Measurements from ENCODE around the gene NT5M.

NT5M gene

GRCh38 chr17:17361867-17362539, 58.8 kb downstream of the NT5M start:
- no peak for TF ChIP-seq ZNF274 (IDR thresholded peaks at IDR 0.05; ENCODE audit: low read depth, low read length)
- H3K4me3 ChIP-seq (ENCODE audit: low read length), result no peak overlapping the region

DNA sequence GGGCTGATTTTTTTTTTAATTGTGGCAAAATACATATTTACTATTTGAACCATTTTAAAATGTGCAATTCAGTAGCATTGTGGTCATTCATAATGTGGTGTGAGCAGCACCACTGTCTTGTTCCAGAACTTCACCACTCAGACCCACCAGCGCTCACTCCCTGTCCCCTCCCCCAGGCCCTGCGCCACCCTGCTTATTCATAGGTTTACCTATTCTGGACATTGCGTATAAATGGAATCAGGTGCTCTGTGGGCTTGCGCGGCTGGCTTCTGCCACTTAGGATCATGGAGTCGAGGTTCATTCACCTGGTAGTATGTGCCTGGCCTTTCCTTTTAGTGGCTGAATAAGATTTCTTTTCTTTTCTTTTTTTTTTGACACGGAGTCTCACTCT, 59.4 kb downstream of the NT5M start:
- H3K4me3 ChIP-seq (ENCODE audit: low read length), result no peak overlapping the region
- no peak for TF ChIP-seq ZNF274 (IDR thresholded peaks at IDR 0.05; ENCODE audit: low read depth, low read length)

DNA sequence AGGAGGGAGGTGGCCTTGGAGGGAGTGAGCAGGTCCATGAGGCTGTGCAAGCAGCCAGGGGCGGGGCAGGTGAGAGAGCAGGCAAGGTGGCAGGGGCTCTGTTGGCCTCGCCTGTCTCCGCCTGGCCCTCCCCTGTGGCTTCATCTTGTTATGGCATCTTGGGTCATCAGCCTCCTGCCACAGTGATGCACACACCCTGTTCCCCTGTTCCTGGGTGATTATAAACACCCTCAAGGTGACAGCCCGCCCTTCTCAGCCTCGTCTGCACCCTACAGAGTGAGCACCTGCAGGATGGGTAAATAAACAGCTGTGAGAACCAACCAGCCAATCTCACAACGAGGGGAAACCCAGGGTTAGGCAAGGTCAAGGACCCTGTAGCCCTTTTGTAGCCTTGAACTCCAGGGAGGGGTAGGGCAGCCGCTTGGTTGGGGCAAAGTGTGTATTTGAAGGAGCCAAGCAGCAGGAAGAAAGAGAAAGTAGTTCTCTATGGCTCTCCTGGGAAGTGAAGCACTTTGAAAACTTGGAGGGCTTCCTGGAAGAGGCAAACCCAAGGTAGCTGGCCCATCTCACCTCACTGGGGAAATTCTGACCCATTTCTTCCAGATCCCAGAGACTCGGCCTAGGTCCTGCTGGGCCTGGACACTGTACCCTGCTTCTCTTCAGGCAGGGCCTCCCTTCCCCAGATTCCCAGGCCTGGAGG, 60.6 kb downstream of the NT5M start:
- TF ChIP-seq ZNF274 (IDR thresholded peaks at IDR 0.05; ENCODE audit: low read depth, low read length), result no peak
- no peak overlapping the region for H3K4me3 ChIP-seq (ENCODE audit: low read length)

DNA sequence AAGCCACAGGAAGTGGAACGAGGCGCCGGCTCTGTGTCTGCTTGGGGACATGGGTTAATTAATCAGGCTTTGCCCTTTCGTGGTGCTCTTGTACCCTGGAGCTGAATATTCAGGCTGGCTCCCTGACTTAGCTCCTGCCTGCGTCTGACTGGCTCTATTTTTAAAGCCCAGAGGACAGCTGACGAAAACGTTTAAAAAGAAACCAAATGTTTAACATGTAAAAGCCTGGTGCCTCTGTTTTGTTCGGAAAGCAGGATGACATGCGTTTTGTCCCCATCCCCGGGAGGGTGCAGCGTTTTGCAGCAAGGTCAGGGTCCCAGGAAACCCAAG, 61.1 kb downstream of the NT5M start:
- no peak overlapping the region for H3K4me3 ChIP-seq (ENCODE audit: low read length)
- TF ChIP-seq ZNF274 (IDR thresholded peaks at IDR 0.05; ENCODE audit: low read depth, low read length), result no peak

GRCh38 chr17:17365476-17366110, 62.4 kb downstream of the NT5M start:
- TF ChIP-seq ZNF274 (IDR thresholded peaks at IDR 0.05; ENCODE audit: low read depth, low read length), result no peak
- no peak overlapping the region for H3K4me3 ChIP-seq (ENCODE audit: low read length)

GRCh38 chr17:17366235-17366634, 63.1 kb downstream of the NT5M start:
- no peak for TF ChIP-seq ZNF274 (IDR thresholded peaks at IDR 0.05; ENCODE audit: low read depth, low read length)
- H3K4me3 ChIP-seq (ENCODE audit: low read length), result no peak overlapping the region

- no peak overlapping the region for H3K4me3 ChIP-seq (ENCODE audit: low read length)
- TF ChIP-seq ZNF274 (IDR thresholded peaks at IDR 0.05; ENCODE audit: low read depth, low read length), result no peak
Observed at GRCh38 chr17:17366941-17367875, 64.0 kb downstream of the NT5M start.

DNA sequence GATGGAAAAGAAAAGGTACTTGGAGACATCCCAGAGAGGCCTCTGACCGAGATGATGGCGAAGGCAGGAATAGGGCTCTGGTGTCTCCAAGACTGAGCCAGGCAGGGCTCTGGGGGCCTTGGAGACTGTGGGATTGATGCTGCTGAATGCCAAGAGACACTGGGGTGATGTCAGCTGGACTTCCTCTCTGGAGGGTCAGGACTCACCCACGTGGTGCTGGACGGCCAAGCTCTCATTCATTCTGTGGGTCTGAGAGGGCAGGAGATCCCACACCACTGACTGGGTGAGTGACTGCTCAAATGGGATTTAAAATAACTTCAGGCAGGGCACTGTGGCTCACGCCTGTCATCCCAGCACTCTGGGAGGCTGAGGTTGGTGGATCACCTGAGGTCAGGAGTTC, 64.8 kb downstream of the NT5M start:
- H3K4me3 ChIP-seq (ENCODE audit: low read length), result no peak overlapping the region
- no peak for TF ChIP-seq ZNF274 (IDR thresholded peaks at IDR 0.05; ENCODE audit: low read depth, low read length)

DNA sequence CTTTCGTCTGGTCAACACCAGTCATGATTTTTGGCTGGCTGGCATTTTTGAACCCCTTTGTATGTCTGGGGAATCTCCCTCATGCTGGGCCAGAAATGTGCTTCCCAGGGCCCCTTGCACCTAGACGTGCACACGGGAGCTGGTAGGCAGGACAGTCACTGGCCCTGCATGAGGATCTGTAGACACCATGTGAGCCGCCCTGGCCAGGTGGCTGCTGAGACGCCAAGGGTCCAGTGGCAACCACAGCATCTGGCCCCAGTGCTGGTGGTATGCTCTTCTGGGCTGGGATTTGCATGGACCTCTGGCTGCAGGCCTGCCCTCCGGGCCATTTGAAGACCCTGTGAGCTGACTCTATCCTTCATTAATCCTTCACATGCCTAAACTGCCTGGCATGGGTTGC, 67.5 kb downstream of the NT5M start:
- H3K4me3 ChIP-seq (ENCODE audit: low read length), result no peak overlapping the region
- TF ChIP-seq ZNF274 (IDR thresholded peaks at IDR 0.05; ENCODE audit: low read depth, low read length), result no peak

DNA sequence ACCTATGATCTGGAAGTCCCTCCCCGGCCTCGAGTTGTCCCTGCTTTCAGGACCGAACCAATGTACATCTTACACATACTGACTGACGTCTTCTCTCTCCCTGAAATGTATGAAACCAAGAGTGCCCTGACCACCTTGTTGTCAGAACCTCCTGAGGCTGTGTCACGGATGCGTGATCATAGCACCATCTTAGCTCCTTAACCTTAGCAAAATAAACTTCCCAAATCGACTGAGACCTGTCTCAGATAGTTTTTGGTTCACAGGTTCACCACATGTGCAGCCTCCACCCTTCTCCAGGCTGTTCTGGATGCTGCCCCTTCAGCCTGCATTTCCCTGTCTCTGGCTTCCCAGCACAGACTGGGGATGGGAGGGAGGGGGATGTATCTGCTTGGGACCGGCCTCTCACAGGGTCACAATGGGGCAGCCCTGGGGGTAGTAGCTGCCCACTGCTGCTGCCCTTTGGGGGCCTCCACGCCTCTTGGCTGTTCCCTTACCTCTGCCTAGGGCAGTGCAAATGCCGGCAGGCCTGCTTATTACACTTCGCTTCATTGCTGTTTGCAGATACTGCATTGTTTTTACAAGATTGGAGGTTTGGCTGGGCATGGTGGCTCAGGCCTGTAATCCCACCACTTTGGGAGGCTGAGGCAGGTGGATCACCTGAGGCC, 69.8 kb downstream of the NT5M start:
- no peak overlapping the region for H3K4me3 ChIP-seq (ENCODE audit: low read length)

GRCh38 chr17:17375841-17376240, 72.7 kb downstream of the NT5M start:
- H3K4me3 ChIP-seq (ENCODE audit: low read length), result no peak overlapping the region
- no peak for TF ChIP-seq ZNF274 (IDR thresholded peaks at IDR 0.05; ENCODE audit: low read depth, low read length)

More for the DNA sequence above, 69.8 kb downstream of the NT5M start:
- no peak for TF ChIP-seq ZNF274 (IDR thresholded peaks at IDR 0.05; ENCODE audit: low read depth, low read length)

- TF ChIP-seq ZNF274 (IDR thresholded peaks at IDR 0.05; ENCODE audit: low read depth, low read length), result no peak
- no peak overlapping the region for H3K4me3 ChIP-seq (ENCODE audit: low read length)
Observed at GRCh38 chr17:17376362-17376761, 73.2 kb downstream of the NT5M start.

GRCh38 chr17:17377071-17377967, 74.1 kb downstream of the NT5M start:
- TF ChIP-seq ZNF274 (IDR thresholded peaks at IDR 0.05; ENCODE audit: low read depth, low read length), result no peak

More at GRCh38 chr17:17377071-17377967, 74.1 kb downstream of the NT5M start:
- H3K4me3 ChIP-seq (ENCODE audit: low read length), result no peak overlapping the region

All from GM08714 (cell line).